NB4 (cell line): Measurements from ENCODE around the gene CTNND2.

Source experiments
- DNase-seq: peaks from one replicate; pipeline ENCODE4 v3.0.0; 2010; ENCODE audit warnings: low read depth
- H3K4me3 ChIP-seq: one replicate; pipeline ENCODE4 v1.5.1; 2011; ENCODE audit warnings: mild to moderate bottlenecking, low read depth, low read length, moderate library complexity
- CTCF ChIP-seq: IDR thresholded peaks from one replicate; pipeline ENCODE4 v1.5.1; 2012; ENCODE audit warnings: low read depth, low read length
- MAX ChIP-seq: IDR thresholded peaks from 2 replicates; pipeline ENCODE4 v1.6.1; 2011; ENCODE audit warnings: low read depth, low read length
- MYC ChIP-seq: IDR thresholded peaks from 2 replicates; pipeline ENCODE4 v1.6.1; 2011; ENCODE audit warnings: low read depth, low read length
- POLR2A ChIP-seq: IDR thresholded peaks from 2 replicates; pipeline ENCODE4 v1.6.1; 2011; ENCODE audit warnings: mild to moderate bottlenecking; ENCODE audit not compliant: insufficient read length; ENCODE audit errors: extremely low read depth

Gene CTNND2

GRCh38 chr5:11878814-11879213 is 25.4 kb downstream of the CTNND2 start:
- no peak overlapping the region for H3K4me3 ChIP-seq
- TF ChIP-seq CTCF (no peak), MYC (no peak), MAX (no peak), POLR2A (no peak)
- no peak for DNase-seq

- DNase-seq = no peak
- TF ChIP-seq MYC (no peak), POLR2A (no peak), CTCF (no peak), MAX (no peak)
- H3K4me3 ChIP-seq = no peak overlapping the region
Measured at GRCh38 chr5:11873587-11873986, 30.7 kb downstream of the CTNND2 start.

GRCh38 chr5:11869203-11869602 is 35.0 kb downstream of the CTNND2 start:
- no peak for TF ChIP-seq CTCF
- no peak for TF ChIP-seq MAX
- no peak for TF ChIP-seq MYC
- TF ChIP-seq POLR2A = no peak

GRCh38 chr5:11863911-11864310 is 40.3 kb downstream of the CTNND2 start:
- no peak for TF ChIP-seq MYC
- no peak for TF ChIP-seq MAX
- no peak for TF ChIP-seq POLR2A
- TF ChIP-seq CTCF = no peak
- DNase-seq = no peak
- H3K4me3 ChIP-seq = no peak overlapping the region

More at GRCh38 chr5:11869203-11869602, 35.0 kb downstream of the CTNND2 start:
- no peak overlapping the region for H3K4me3 ChIP-seq
- DNase-seq = no peak

- no peak overlapping the region for H3K4me3 ChIP-seq
- DNase-seq = no peak
- no peak for TF ChIP-seq MAX
Measured at GRCh38 chr5:11857391-11857790, 46.9 kb downstream of the CTNND2 start.

- TF ChIP-seq MYC = no peak
- TF ChIP-seq CTCF = no peak
- no peak for TF ChIP-seq MAX
- H3K4me3 ChIP-seq = no peak overlapping the region
Measured at GRCh38 chr5:11854936-11855335, 49.3 kb downstream of the CTNND2 start.

More at GRCh38 chr5:11854936-11855335, 49.3 kb downstream of the CTNND2 start:
- no peak for DNase-seq
